Measurements from ENCODE around the gene ZRANB3. TPM values are rescaled to one million over a fixed set of nuclear protein-coding genes. Genes with fewer than 3 reads are reported as not detected.
"Not testable (repeated sequence)": the region's sequence is repeated elsewhere in the genome, so short reads cannot be mapped to it uniquely, and the experiment has no call there.

The ZRANB3 gene
- total RNA-seq, 1 donor from 2014 or later, result 3.7 TPM

- no peak for TF ChIP-seq CTCF (IDR thresholded peaks at IDR 0.05)
- no peak overlapping the region for H3K4me3 ChIP-seq
- no peak overlapping the region for H3K27ac ChIP-seq
- no peaks in the 10 kb centered on the region for H3K4me1 ChIP-seq
- no peaks in the 10 kb centered on the region for H3K9me3 ChIP-seq
- DNase-seq (no peak), ATAC-seq (no peak)
- no peaks in the 10 kb centered on the region for H3K27me3 ChIP-seq (ENCODE audit: low read depth)
- no peaks in the 10 kb centered on the region for H3K36me3 ChIP-seq
- intact Hi-C loops (cut with DNase I), result no loop called here
Observed at GRCh38 chr2:135510577-135510976, 20.4 kb downstream of the ZRANB3 start.

DNA sequence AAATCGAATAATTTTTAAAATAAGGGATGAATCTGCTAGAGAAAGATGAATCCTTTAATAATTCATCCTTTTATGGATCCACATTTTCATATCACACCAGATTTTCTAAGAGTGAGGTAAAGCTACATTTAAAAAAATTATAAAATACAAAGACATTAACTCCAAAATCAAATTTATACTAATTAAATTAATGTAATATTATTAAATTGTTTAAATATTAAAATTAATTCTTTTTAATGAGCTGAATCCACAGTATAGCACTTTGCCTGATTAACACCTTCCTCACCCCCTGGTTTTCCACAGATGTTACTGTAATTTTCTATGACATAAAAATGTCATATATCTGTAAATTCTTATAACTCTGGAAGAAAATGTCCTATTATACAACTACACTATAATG is 26.2 kb downstream of the ZRANB3 start:
- no peak overlapping the region for H3K4me3 ChIP-seq
- no peak for ATAC-seq

DNA sequence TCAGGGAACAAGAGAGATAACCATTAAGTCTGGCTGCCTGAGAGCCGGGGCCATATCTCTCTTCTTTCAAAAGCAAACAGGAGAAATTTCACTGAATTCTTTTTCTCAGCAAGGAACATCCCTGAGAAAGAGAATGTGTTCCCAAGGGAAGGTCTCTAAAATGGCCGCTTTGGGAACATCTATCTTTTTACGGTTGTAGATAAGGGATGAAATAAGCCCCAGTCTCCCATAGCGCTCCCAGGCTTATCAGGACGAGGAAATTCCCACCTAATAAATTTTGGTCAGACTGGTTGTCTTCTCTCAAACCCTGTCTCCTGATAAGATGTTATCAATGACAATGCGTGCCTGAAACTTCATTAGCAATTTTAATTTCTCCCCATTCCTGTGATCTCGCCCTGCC is 32.4 kb downstream of the ZRANB3 start:
- H3K36me3 ChIP-seq; ATAC-seq; H3K4me1 ChIP-seq; H3K9me3 ChIP-seq; H3K4me3 ChIP-seq; H3K27ac ChIP-seq; intact Hi-C loops (cut with DNase I); DNase-seq; H3K27me3 ChIP-seq (ENCODE audit: low read depth): not testable (repeated sequence)

More for the DNA sequence above, 26.2 kb downstream of the ZRANB3 start:
- no peaks in the 10 kb centered on the region for H3K36me3 ChIP-seq
- H3K4me1 ChIP-seq, result no peaks in the 10 kb centered on the region
- DNase-seq, result no peak
- H3K27me3 ChIP-seq (ENCODE audit: low read depth), result no peaks in the 10 kb centered on the region
- intact Hi-C loops (cut with DNase I), result no loop called here
- TF ChIP-seq CTCF (IDR thresholded peaks at IDR 0.05), result no peak
- no peak overlapping the region for H3K27ac ChIP-seq
- H3K9me3 ChIP-seq, result no peaks in the 10 kb centered on the region

- H3K4me3 ChIP-seq, result no peak overlapping the region
- H3K27ac ChIP-seq, result no peak overlapping the region
- intact Hi-C loops (cut with DNase I), result no loop called here
- H3K4me1 ChIP-seq, result no peaks in the 10 kb centered on the region
- ATAC-seq (no peak), DNase-seq (no peak)
- H3K36me3 ChIP-seq, result no peaks in the 10 kb centered on the region
- no peak for TF ChIP-seq CTCF (IDR thresholded peaks at IDR 0.05)
- no peaks in the 10 kb centered on the region for H3K27me3 ChIP-seq (ENCODE audit: low read depth)
- H3K9me3 ChIP-seq, result peaks cover 7% of the 10 kb centered on the region
Observed at GRCh38 chr2:135494917-135495316, 36.1 kb downstream of the ZRANB3 start.

DNA sequence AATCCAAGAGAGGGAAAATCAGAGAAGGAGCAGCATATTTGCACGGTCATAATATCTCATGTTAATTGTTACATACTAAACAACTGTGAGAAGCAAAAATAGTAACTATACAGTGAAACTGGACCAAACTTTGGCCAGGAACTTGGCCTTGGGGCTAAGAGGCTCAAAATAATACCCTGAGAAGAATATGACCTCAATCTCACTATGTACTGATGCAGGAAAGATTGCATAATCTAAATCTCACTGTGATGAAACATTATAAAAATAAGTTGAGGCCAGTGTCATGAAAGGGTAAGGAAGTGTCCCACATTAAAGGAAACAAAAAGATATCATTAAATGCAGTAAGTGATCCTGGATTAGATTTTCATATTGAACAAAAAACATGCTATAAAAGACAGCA is 36.5 kb downstream of the ZRANB3 start:
- Histone ChIP-seq H3K4me1 (no peaks in the 10 kb centered on the region), H3K27ac (no peak overlapping the region), H3K36me3 (no peaks in the 10 kb centered on the region), H3K9me3 (peaks cover 7% of the 10 kb centered on the region), H3K27me3 (ENCODE audit: low read depth) (no peaks in the 10 kb centered on the region), H3K4me3 (no peak overlapping the region)
- no peak for TF ChIP-seq CTCF (IDR thresholded peaks at IDR 0.05)
- intact Hi-C loops (cut with DNase I), result no loop called here
- ATAC-seq (no peak), DNase-seq (no peak)

DNA sequence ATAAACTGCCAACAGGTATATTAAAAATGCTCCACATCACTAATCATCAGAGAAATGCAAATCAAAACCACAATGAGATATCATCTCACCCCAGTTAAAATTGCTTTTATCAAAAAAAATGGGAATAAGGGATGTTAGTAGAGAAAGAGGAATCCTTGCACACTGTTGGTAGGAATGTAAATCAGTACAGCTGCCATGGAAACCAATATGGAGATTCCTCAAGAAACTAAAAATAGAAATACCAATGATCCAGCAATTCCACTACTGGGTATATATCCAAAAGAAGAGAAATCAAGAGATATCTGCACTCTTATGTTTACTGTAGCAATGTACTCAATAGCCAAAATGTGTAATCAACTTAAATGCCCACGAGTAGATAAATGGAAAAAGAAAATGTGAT is 40.6 kb downstream of the ZRANB3 start:
- no peaks in the 10 kb centered on the region for H3K36me3 ChIP-seq
- no peaks in the 10 kb centered on the region for H3K4me1 ChIP-seq
- DNase-seq (no peak), ATAC-seq (no peak)
- no peak for TF ChIP-seq CTCF (IDR thresholded peaks at IDR 0.05)
- intact Hi-C loops (cut with DNase I), result no loop called here
- no peaks in the 10 kb centered on the region for H3K27me3 ChIP-seq (ENCODE audit: low read depth)
- no peak overlapping the region for H3K4me3 ChIP-seq
- H3K9me3 ChIP-seq, result no peaks in the 10 kb centered on the region
- no peak overlapping the region for H3K27ac ChIP-seq
